HepG2 (cell line): ENCODE measurements around the gene LRRC55. TPM values are rescaled to one million over a fixed set of nuclear protein-coding genes. Genes with fewer than 3 reads are reported as not detected.

Experiments
- ATAC-seq: fragments of 200-7000 bp; cut with Tn5 transposase; 3 replicates; pipeline ENCODE4 v1.9.1; 2020; ENCODE audit warnings: mild to moderate bottlenecking, moderate library complexity
- BruUV-seq: library from RNA; stranded (reverse); fragments of 400-500 nt; replicated peaks from 2 replicates; lab custom pipeline; 2021; lab: Mats Ljungman, UMichigan
- CTCF ChIA-PET: fragments of 300-600 bp; formaldehyde crosslinking; extraction: SDS; loops from one replicate; lab custom pipeline; 2021; ENCODE audit warnings: low total read pairs, inconsistent platforms, low intra/inter-chr PET ratio; lab: Yijun Ruan, JAX
- POLR2A ChIA-PET: fragments of 350-600 bp; sonication (Branson Sonifier 250); formaldehyde crosslinking; loops from one replicate; lab custom pipeline; 2020; ENCODE audit warnings: antibody characterized with exemption, inconsistent platforms; lab: Yijun Ruan, JAX
- DNase-seq: peaks from one replicate; pipeline ENCODE4 v3.0.0-alpha.2; 2015; ENCODE audit warnings: low spot score
- FAIRE-seq: peaks from 3 replicates; lab custom pipeline; 2011; peaks lifted over from hg19 to GRCh38; lab: Jason Lieb, UNC
- H2AFZ ChIP-seq: one replicate; pipeline ENCODE4 v1.6.1; 2011; ENCODE audit warnings: low read length, inconsistent platforms
- H3K27ac ChIP-seq: fragments of 300-600 bp; 3 replicates; pipeline ENCODE4 v1.8.0; 2011; ENCODE audit warnings: mixed run types, mild to moderate bottlenecking, mixed read lengths, low read length, inconsistent platforms; ENCODE audit not compliant: insufficient read depth; ENCODE audit errors: extremely low read length
- H3K27me3 ChIP-seq, 2 experiments: fragments of 200-600 bp in 1 of 2; 2 replicates in 1 of 2; 3 replicates in 1 of 2; pipeline versions ENCODE4 v1.6.0 to v1.8.0; 2011; ENCODE audit warnings: low read length in 2 of 2, mild to moderate bottlenecking in 2 of 2, moderate library complexity in 2 of 2, inconsistent platforms in 1 of 2; ENCODE audit not compliant: insufficient read depth in 2 of 2, control insufficient read depth in 1 of 2
- H3K36me3 ChIP-seq, 2 experiments: fragments of 200-600 bp in 1 of 2; replicated peaks in 1 of 2; 2 replicates in 1 of 2; 3 replicates in 1 of 2; pipeline versions ENCODE4 v1.5.1 to v1.8.0; 2011; ENCODE audit warnings: low read length in 2 of 2, inconsistent platforms in 1 of 2; ENCODE audit not compliant: insufficient read depth in 2 of 2, control insufficient read depth in 1 of 2
- H3K4me1 ChIP-seq: 2 replicates; pipeline ENCODE4 v1.5.1; 2012; ENCODE audit warnings: low read length, inconsistent platforms; ENCODE audit not compliant: insufficient read depth
- H3K4me2 ChIP-seq: 2 replicates; pipeline ENCODE4 v1.6.0; 2011; ENCODE audit warnings: low read depth, low read length, inconsistent platforms
- H3K4me3 ChIP-seq, 3 experiments: fragments of 200-600 bp in 1 of 3; sonication (generic), shearing (Covaris generic) in 1 of 3; replicated peaks in 1 of 3; 2 replicates each; pipeline ENCODE4 v1.5.1; 2011 to 2016; ENCODE audit warnings: low read length in 3 of 3, inconsistent platforms in 2 of 3, low read depth in 2 of 3, mild to moderate bottlenecking in 2 of 3, control low read depth in 1 of 3, mixed read lengths in 1 of 3; ENCODE audit not compliant: insufficient read depth in 1 of 3
- H3K79me2 ChIP-seq: one replicate; pipeline ENCODE4 v1.6.1; 2011; ENCODE audit warnings: low read length, inconsistent platforms; ENCODE audit not compliant: insufficient read depth
- H3K9ac ChIP-seq: 2 replicates; pipeline ENCODE4 v1.6.0; 2011; ENCODE audit warnings: mild to moderate bottlenecking, low read depth, low read length, inconsistent platforms; ENCODE audit not compliant: insufficient read depth
- H3K9me3 ChIP-seq: 2 replicates; pipeline ENCODE4 v1.5.1; 2012; ENCODE audit warnings: mild to moderate bottlenecking, low read length
- H4K20me1 ChIP-seq: 2 replicates; pipeline ENCODE4 v1.6.0; 2011; ENCODE audit warnings: inconsistent platforms, mild to moderate bottlenecking, low read length, moderate library complexity; ENCODE audit not compliant: insufficient read depth
- DNMT1 ChIP-seq: sonication (generic); formaldehyde crosslinking; IDR thresholded peaks from 2 replicates; pipeline ENCODE4 v1.5.1; 2020; ENCODE audit warnings: mild to moderate bottlenecking, missing genetic modification reagents
- EP300 ChIP-seq, 3 experiments: sonication (generic) in 1 of 3; formaldehyde crosslinking in 1 of 3; IDR thresholded peaks; 2 replicates each; pipeline versions ENCODE4 v1.5.1 to v1.6.1; 2011 to 2020; ENCODE audit warnings: low read depth in 2 of 3, low read length in 2 of 3, borderline replicate concordance in 1 of 3, improper control_type of control experiment in 1 of 3, mild to moderate bottlenecking in 1 of 3, missing genetic modification reagents in 1 of 3, moderate library complexity in 1 of 3
- GPBP1L1 ChIP-seq: sonication (generic); formaldehyde crosslinking; IDR thresholded peaks from 2 replicates; pipeline ENCODE4 v1.5.0; 2020; ENCODE audit warnings: mild to moderate bottlenecking, missing genetic modification reagents
- HIVEP1 ChIP-seq: sonication (generic); formaldehyde crosslinking; IDR thresholded peaks from 2 replicates; pipeline ENCODE4 v1.4.0; 2020; ENCODE audit warnings: mild to moderate bottlenecking, missing genetic modification reagents
- MAF1 ChIP-seq: sonication (generic); formaldehyde crosslinking; IDR thresholded peaks from 2 replicates; pipeline ENCODE4 v1.5.0; 2020; ENCODE audit warnings: missing genetic modification reagents, borderline replicate concordance
- MXD1 ChIP-seq: sonication (generic); formaldehyde crosslinking; IDR thresholded peaks from 2 replicates; pipeline ENCODE4 v1.4.0; 2020; ENCODE audit warnings: mild to moderate bottlenecking, missing genetic modification reagents
- POGK ChIP-seq: sonication (generic); formaldehyde crosslinking; conservative IDR thresholded peaks from 2 replicates; pipeline ENCODE4 v1.8.0; 2022; ENCODE audit warnings: mild to moderate bottlenecking, moderate library complexity, missing genetic modification reagents
- SIX1 ChIP-seq: sonication (generic); formaldehyde crosslinking; IDR thresholded peaks from 2 replicates; pipeline ENCODE4 v1.4.0; 2020; ENCODE audit warnings: missing genetic modification reagents, borderline replicate concordance
- ZFP37 ChIP-seq: sonication (generic); formaldehyde crosslinking; IDR thresholded peaks from 2 replicates; pipeline ENCODE4 v1.4.0; 2020; ENCODE audit warnings: missing genetic modification reagents, borderline replicate concordance
- ZFYVE20 ChIP-seq: sonication (generic); formaldehyde crosslinking; IDR thresholded peaks from 2 replicates; pipeline ENCODE4 v1.8.0; 2023; ENCODE audit warnings: low read depth, mild to moderate bottlenecking, moderate library complexity, missing genetic modification reagents, borderline replicate concordance
- WGBS: methylation state at CpG from one replicate; pipeline ENCODE4 v1.1.6; 2017; ENCODE audit warnings: low lambda C conversion rate; 5-methylcytosine and 5-hydroxymethylcytosine counted together
- in situ Hi-C: cut with HindIII; loops from 2 replicates; pipeline ENCODE4 v1.10.0; 2017; ENCODE audit warnings: low pct_unique_long_range_greater_than_20kb; ENCODE audit not compliant: extremely low pct_ligation_motif_present
- intact Hi-C: fragments of 100-400 bp; cut with micrococcal nuclease; formaldehyde crosslinking; loops from one replicate; pipeline ENCODE4 v1.10.0; 2022; ENCODE audit not compliant: unreplicated experiment
- polyA plus RNA-seq, 8 experiments: library from polyadenylated mRNA; depleted of rRNA in 3 of 8; stranded (reverse) in 7 of 8; unstranded in 1 of 8; fragments of >200 nt; fragmentation: Illumina TruSeq in 4 of 8; extraction: Trizol in 4 of 8; gene quantifications; 2 replicates each; pipeline versions ENCODE4 v1.2.1 to v1.2.3, GENCODE V29; 2011 to 2016; ENCODE audit warnings: low read depth in 4 of 8, missing spikeins in 1 of 8, mixed read lengths in 1 of 8; ENCODE audit not compliant: insufficient read depth in 1 of 8
- total RNA-seq, 5 experiments: library from RNA; depleted of rRNA; stranded (reverse); fragments of >200 nt; fragmentation: Illumina TruSeq; extraction: Trizol; gene quantifications; 2 replicates each; pipeline ENCODE4 v1.2.3, GENCODE V29; 2016; ENCODE audit warnings: low read depth in 1 of 5

The LRRC55 gene
- total and polyA plus RNA-seq, 2 of the 13 experiments (the other 11 are each of a cell fraction or from before 2014, with no cell fraction given): not detected

- Histone ChIP-seq H3K36me3 (no peaks in the 10 kb centered on the region), H3K4me3 (no peak overlapping the region), H3K4me1 (no peaks in the 10 kb centered on the region), H3K4me2 (no peak overlapping the region), H3K9ac (no peak overlapping the region), H3K27ac (no peak overlapping the region), H3K9me3 (no peaks in the 10 kb centered on the region), H3K79me2 (no peaks in the 10 kb centered on the region), H4K20me1 (no peaks in the 10 kb centered on the region), H2AFZ (no peak overlapping the region), H3K27me3 (peaks cover 1 to 28% of the 10 kb centered on the region in 2 experiments; a peak in 3 of 5 replicates)
- in situ Hi-C loops (no loop called here), intact Hi-C loops (no loop called here)
- no peak for FAIRE-seq
- DNase-seq: no peak
- POLR2A ChIA-PET: no interaction called here
- CTCF ChIA-PET: no interaction called here
- TF ChIP-seq POGK (no peak), MAF1 (CRISPR knock-in tag) (no peak), GPBP1L1 (CRISPR knock-in tag) (no peak), ZFP37 (CRISPR knock-in tag) (no peak), MXD1 (CRISPR knock-in tag) (no peak), ZFYVE20 (no peak), HIVEP1 (CRISPR knock-in tag) (no peak), SIX1 (CRISPR knock-in tag) (no peak), DNMT1 (CRISPR knock-in tag) (no peak), EP300 (IDR thresholded peaks at IDR 0.05; ENCODE audit: low read depth in 2 of 2, low read length in 2 of 2) (no peak), EP300 (CRISPR knock-in tag; IDR thresholded peaks at IDR 0.05; ENCODE audit: borderline replicate concordance) (no peak)
- no TSS peak for BruUV-seq
- ATAC-seq: peak; percentile 67
- WGBS: 0% methylated on average over 3 of the region's 3 CpGs
Measured at GRCh38 chr11:57205041-57205641, 23.4 kb downstream of the LRRC55 start.
